ACHN (cell line): ENCODE results near the gene FAM187B.

Source experiments
- DNase-seq: peaks from one replicate; pipeline ENCODE4 v3.0.0-alpha.2; 2015
- in situ Hi-C: cut with HindIII; loops from 2 replicates; pipeline ENCODE4 v1.10.0; 2017; ENCODE audit warnings: low sequenced_read_pairs, low pct_ligation_motif_present, low pct_unique_long_range_greater_than_20kb

The FAM187B gene

DNA sequence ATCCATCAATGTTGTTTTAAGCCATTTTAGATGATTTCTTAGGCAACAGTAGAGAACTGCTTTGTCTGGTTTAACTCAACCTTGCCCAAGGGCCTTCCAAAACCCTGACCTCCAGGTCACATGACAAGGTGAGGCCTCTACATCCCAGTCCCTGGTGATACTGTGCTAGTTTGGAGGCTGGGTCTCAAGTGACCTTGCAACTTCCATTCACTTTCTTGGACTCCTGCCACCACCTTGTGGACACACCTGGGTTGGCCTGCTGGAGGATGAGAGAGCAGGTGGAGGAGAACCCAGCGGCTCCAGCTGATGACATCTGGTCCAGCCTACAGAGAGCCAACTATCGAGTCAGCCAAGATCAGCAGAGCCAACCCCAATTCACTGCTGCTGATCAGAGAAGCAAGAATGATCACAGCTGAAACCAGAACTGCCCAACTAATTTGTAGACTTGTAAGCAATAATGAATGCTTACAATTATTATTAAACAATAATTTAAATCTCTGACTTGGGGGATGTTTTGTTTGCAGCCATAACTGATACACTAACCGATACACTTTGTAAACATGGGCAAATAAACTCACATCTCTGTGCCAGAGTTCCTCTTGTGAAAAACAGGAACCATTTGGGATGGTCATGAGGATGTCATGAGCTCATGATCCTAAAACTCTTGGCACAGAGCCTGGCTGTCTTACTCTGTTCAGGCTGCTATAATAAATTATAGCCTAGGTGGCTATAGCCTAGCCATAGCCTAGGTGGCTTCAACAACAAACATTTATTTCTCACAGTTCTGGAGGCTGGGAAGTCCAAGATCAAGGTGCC is 11.5 kb downstream of the FAM187B start:
- in situ Hi-C loops: no loop called here
- no peak for DNase-seq

DNA sequence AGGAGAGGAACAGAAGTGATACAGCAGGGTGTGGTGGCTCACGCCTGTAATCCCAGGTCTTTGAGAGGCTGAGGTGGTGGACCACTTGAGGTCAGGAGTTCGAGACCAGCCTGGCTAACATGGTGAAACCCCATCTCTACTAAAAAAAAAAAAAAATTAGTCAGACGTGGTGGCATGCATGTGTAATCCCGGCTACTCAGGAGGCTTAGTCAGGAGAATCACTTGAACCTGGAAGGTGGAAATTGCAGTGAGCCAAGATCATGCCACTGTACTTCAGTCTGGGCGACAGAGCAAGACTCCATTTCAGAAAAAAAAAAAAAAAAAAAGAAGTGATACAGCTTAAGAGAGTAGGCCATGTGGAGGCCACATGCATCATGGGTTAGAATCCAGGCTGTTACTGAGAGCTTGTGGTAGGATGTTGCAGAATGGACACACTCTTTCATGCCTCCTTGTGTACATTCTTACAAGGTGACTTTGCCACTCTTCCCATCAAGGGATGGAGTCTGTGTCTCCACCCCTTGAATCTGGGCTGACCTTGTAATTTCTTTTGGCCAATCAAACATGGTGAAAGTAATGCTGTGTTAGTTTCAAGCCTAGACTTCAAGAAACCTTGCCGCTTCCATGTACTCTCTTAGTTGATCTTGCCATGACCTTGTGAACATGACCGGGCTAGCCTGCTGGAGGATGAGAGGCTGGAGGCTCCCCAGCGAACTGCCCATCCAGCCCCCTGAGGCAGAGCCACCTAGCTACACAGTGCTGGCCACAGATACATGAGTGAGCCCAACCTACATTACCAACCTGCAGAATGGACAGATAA is 12.3 kb downstream of the FAM187B start:
- DNase-seq: no peak

DNA sequence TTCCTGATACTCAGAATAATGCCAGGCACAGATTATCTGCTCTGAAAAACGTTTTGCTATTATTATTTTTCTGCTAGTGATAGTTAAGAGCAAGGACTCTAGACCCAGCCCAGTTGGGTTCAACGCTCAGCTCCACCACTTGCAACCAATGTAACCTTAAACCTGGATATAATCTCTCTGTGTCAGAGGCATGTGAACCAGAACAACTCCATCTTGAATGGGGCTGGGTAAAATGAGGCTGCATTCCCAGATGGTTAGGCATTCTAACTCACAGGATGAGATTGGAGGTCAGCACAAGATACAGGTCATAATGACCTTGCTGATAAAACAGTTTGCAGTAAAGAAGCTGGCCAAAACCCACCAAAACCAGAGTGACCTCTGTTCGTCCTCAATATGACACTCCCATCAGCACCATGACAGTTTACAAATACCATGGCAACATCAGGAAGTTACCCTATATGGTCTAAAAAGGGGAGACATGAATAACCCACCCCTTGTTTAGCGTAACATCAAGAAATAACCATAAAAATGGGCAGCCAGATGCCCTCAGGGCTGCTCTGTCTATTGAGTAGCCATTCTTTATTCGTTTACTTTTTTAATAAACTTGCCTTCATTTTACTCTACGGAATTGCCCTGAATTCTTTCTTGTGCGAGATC is 13.6 kb downstream of the FAM187B start:
- no peak for DNase-seq
- in situ Hi-C loops: no loop called here

More for the DNA sequence above, 12.3 kb downstream of the FAM187B start:
- in situ Hi-C loops: no loop called here

DNA sequence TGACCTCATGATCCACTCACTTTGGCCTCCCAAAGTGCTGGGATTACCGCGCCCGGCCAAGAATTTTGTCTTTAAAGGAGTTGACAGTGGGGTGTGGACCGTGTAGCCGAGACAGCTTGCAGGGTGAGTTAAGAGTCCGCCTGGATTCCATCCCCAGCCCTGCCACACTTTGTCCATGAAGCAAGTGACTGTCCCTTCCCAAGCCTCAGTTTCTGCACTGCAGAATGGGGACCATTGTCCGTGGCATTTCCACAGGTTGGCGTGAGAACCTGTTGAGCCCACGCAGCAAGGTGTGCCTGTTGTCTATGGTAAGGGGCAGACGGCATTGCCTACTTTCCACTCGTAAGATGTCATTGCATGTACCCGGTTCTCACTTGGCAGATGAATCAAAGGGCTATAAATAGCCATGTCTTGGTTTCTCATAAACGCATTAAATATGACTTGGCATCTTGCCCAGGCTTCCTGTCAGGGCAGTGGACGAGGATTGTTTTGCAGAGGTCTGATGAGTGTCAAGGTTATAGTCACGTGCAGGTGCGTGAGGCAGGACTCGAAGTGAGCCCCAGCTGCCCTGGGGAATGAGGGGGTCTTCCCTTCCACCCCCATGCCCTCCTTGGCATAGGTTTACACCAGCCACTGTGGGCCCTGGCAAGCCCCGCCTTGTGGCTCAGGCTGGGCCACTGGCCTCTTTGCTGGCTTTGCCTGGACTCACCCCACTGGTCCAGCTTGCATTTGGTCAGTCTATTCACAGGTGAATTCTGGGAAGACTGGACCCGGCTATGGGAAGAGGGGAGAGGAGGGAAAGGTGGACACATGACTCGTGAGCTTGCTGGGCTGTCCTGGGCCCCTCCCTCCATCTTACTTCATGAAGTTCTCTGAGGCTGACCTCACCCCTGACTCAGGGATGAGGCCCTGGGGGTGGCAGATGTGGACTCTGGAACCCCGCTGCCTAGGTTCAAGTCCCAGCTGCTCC is 14.6 kb downstream of the FAM187B start:
- in situ Hi-C loops: no loop called here
- peak; percentile 59 for DNase-seq

DNA sequence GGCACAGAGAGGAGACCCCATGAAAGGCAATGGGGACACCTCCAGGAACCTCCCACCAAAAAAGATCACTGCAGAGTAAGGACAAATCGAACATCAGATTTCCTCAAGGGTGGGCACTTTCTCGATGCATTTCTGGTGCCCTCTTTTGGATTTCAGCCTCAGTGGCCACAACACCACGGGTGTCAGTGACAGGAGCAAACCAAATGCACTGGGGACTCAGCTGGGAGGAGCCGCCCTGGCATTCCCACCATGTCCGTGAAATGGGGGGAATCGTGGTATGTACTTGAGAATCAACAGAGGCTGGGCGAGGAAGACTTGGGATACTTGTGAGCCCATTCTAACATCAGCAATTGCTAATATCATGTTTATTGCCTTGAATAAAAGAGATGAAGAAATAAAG is 16.3 kb downstream of the FAM187B start:
- in situ Hi-C loops: no loop called here
- no peak for DNase-seq

DNA sequence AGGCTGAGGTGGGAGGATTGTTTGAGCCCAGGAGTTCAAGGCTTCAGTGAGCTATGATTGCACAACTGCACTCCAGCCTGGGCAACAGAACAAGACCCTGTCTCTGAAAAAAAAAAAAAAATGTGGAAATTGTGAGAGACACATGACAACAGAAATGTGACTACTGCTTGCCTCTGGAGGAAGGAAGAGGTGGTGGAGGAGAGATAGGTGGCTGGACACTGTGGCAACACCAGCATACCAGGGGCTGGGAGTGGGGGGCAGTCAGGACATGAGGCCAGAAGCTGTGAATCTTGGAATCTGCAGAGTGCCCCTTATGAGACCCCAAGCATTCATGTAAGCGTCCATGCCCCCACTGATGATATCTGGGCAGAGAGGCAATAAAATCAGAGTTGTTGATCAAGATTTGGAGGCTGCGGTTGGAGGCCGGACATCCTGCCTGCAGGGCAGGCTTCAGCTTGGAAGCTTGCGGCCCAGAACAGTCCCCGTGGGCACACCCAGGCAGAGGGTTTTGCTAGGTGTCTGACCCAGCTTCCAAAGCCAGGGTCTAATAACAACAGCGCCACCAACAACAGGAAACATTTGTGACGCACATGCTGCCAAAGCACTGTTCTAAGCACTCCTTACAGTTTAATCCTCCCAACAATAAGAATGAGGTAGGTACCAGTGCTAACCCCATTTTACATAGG is 16.9 kb downstream of the FAM187B start:
- in situ Hi-C loops: no loop called here
- DNase-seq: no peak

DNA sequence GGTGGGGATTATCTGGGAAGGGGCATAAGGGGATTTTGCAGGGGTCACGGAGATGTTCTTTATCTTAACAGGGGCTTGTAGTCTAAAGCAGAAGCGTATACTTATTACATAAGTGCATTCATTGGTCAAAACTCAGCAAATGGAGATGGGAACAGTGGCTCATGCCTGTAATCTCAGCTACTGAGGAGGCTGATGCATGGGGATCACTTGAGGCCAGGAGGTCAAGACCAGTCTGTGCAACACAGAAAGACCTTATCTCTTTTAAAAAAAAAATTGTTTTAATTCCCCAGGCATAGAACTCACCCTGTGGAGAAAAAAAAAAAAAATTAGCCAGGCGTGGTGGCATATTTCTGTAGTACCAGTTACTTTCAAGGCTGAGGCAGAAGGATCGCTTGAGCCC is 18.9 kb downstream of the FAM187B start:
- DNase-seq: no peak
- in situ Hi-C loops: no loop called here

DNA sequence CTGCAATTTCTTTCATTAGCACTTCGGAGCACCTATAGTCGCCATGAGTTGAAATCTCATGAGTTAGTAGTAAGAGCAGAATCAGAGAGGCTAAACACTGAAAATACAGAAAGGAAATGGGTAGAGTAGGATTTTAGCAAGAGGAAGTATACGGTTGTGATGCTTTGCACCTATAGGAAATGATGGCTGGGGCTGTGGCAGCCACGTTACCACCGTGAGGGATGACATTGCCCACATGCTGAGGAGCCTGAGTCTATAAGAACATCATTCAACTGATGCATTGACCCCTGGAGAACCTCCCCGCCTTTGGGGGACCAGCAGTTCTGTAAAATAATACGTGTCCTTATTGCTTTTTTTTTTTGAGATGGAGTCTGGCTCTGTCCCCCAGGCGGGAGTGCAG is 20.4 kb downstream of the FAM187B start:
- in situ Hi-C loops: no loop called here
- DNase-seq: no peak

DNA sequence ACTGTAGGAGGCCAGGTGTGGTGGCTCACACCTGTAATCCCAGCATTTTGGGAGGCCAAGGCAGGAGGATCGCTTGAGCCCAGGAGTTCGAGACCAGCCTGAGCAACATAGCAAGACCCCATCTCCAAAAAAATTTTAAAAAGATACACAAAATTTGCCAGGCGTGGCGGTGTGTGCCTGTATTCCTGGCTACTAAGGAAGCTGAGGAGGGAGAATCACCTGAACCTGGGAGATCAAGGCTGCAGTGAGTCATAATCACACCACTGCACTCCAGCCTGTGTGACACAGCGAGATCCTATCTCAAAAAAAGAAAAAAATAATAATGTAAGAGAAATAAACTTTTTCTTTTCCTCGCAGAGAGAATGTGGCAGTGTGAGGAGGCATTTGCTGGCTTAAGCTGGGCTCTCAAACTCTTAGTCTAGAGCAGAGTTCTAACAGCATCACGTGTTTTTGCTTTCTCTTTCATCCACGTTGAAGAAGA is 21.1 kb downstream of the FAM187B start:
- in situ Hi-C loops: no loop called here
- no peak for DNase-seq

DNA sequence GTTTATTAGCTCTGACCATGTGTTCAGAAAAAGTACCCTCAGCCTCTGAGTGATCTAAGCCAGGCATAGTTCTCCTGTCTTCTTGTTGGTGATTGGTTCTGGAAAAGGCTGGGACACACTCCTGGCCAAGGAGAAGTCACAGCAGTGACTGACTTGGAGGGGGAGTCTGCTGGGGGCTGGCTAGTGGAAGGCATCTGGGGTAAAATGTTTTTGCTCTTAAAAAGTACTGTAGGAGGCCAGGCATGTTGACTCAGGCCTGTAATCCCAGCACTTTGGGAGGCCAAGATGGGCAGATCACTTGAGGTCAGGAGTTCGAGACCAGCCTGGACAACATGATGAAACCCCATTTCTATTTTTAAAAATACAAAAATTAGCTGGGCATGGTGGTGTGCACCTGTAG is 21.7 kb downstream of the FAM187B start:
- in situ Hi-C loops: no loop called here

DNA sequence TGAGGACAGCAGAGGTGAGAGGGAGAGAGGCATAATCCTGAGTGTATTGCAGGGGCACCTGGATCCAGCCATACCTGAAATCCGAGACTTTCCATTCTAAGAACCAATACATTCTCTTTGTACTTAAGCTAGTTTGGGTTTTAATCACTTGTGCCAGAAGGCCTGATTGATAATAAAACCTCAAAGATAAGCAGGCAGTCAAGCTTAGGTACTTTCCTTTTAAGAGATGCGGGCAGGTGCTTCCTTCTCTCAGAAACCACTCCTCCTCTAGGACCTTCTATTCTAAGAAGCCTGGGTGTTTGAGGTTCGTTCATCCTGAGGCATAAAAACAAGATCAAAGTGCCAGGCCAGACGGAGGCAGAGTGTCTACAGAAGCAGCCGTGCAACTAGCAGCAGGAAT is 22.2 kb downstream of the FAM187B start:
- in situ Hi-C loops: no loop called here
- DNase-seq: no peak

More for the DNA sequence above, 21.7 kb downstream of the FAM187B start:
- DNase-seq: no peak

DNA sequence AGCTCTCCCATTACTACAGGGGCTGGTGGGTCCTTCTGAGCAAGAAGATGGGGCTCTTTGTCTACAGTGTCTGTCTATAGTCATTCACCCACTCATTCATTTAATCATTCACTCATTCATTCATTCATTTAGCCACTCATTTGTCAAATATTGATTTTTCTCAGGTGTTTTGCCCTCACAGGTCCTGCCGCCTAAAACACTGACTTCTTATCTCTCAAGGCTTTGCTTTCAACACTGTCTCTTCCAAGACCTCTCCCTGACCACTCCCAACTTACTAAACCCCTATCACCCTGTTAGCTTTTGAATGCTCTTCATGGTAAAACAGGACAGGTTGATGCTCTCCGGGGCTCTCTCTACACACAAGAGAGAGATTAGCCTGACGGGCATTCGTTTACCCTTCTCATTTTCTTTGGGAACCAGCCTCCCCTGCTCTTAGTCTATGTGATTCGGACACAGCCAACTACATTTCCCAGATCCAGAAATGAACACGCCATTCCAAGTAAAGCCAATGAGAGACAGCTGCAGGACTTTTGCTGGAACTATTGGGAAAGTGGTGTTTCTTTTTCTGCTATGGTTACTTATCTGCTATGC is 22.7 kb downstream of the FAM187B start:
- in situ Hi-C loops: no loop called here
- DNase-seq: no peak

DNA sequence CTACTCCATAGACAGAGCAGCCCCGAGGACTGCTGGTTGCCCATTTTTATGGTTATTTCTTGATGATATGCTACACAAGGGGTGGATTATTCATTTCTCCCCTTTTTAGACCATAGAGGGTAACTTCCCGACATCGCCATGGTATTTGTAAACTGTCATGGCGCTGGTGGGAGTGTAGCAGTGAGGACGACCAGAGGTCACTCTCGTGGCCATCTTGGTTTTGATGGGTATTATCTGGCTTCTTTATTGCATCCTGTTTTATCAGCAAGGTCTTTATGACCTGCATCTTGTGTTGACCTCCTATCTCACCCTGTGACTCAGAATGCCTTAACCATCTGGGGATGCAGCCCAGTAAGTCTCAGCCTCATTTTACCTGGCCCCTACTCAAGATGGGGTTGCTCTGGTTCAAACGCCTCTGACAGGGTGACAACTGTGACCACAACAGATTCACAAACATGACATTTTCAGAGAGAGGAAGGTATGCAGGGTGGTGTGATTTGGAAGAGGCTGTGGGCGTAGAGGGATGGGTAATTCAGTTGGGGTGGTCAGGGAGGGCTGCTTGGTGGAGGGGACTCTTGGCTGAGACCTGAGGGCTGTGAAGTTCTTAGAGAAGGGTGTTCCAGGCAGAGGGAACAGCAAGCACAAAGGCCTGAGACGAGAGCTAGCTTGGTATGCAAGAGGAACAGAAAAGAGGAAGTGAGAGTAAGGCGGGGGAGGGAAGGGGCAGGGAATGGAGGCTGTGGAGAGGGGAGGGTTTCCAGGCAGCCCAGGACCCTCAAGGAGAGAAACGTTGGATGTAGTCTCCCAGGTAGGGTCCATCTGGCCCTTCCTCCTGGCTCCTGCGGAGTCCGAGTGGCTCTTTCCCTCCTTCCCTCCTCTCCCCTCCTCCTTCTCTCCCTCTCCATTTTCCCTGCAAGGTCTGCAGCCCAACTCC is 23.5 kb downstream of the FAM187B start:
- DNase-seq: no peak

DNA sequence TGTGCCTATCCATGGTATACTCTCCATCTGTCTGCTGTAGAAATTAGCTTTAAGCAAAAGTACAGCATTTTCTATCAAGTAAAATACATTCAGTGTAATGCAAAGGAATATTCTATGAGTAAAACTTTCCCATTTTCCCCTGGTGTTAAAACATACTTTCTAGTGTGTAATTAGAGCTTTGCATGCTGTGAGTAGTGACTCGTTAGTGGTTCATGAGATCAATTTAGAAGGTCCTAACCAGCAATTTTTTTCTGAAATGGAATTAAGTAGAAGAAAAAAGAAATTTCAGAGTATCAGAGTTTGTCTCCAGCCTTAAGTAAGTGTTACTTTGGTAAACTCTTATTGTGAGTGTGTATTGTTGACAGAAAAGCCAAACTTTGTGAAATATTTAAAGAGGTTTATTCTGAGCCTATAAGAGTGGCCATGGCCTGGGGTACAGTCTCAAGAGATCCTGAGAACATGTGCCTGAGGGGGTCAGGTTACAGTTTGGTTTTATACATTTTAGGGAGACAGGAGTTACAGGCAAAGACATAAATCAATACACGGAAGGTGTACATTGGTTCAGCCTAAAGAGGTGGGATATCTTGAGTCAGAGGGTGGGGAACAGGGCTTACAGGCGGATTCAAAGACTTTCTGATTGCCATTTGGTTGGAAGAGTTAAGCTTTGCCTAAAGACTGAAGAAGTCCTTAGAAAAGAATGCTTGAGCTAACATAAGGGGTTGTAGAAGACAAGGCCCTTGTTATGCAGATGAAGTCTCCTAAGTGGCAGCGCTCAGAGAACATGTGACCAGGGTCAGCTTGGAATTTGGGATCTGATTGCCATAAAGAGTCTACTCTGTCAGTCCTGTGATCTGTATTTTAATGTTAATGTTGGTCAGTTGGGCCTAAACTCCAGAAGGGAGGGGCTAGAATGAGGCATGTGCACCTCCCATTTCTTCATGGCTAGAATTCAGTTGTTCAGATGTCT is 25.5 kb downstream of the FAM187B start:
- in situ Hi-C loops: no loop called here

More for the DNA sequence above, 23.5 kb downstream of the FAM187B start:
- in situ Hi-C loops: no loop called here

DNA sequence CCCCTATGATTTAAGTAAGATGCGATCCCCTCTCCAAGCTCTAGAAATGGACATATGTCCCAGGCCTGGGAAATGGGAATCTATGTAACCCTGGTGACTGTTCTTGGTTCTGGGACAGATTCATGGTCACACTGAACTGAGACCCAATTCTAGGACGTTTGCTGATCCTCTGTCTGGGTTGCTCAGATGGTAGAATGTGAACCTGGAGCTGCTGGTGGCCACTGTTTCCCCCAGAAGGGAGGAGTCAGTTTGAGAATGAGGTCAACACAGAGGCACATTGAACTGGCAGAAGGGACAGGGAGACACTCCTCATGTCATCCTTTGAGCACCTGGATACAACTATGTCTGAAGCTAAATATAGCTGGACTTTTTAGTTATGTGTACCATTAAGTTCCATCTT is 29.1 kb downstream of the FAM187B start:
- in situ Hi-C loops: no loop called here
- no peak for DNase-seq

More for the DNA sequence above, 25.5 kb downstream of the FAM187B start:
- no peak for DNase-seq
